ENCODE data around the gene OLFML2B. TPM values are rescaled to one million over a fixed set of nuclear protein-coding genes. Genes with fewer than 3 reads are reported as not detected.

OLFML2B gene
- polyA plus RNA-seq, 1 of the 3 experiments (the other 2 are of a cell fraction) = 7.3 TPM

DNA sequence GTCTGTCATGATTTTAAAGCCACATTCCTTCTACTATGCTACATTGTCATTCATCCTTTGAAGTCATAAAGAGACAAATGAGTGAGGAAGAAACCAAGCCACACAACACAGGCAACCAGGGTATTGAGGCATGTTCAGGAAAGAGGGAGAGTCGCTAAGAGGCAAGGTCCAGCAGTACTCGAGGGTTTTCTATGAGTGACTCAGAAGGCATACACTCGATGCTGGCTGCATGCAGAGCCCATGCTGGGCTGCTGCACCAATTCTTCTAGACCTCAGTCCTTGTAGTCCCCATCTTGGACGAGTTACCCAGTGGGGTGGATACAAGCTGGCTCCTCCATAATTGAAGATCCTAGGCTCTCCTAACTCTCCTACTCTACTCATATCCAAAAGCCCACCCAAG is 57.6 kb downstream of the OLFML2B start:
- POLR2A ChIA-PET = no interaction called here

DNA sequence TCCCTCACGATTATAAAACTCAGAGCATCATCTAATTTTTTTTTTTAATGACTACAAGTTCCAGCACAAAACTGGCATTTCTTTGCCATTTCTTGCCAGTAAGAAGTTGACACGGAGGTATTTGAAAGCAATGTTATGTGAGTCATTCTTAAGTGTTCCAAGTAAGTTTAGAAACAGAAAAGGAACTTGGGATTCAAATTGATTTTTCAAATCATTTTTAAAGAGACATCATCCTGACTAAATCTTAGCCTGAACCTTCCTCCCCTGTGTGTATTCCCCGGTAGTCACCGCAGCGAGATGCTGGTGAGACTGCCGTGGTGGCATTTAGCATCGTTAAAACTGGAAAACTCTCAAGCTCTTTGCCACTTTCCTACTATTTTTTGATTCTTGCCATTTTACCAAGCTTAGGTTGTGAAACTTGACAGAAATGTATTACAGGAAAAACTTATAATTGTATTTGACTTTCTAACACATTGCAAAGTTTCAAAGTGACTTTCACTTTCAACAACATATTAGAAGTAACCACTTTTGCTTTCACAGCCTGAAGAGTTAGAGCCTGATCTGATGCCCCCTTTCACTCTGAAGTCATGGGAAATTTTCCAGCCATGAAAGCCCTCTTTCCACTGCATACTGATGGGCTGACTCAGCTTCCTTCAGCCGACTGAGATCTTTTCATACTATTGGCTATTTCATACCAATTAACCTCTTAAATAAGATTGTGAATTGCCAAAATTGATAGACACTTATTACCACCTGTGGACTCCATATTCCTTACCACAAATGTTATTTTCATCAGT is 61.4 kb downstream of the OLFML2B start:
- Histone ChIP-seq H3K9me3 (no peaks in the 10 kb centered on the region), H4K20me1 (ENCODE audit: insufficient read depth) (no peaks in the 10 kb centered on the region), H3K79me2 (ENCODE audit: insufficient read depth) (no peaks in the 10 kb centered on the region), H3K9ac (peak overlapping the region; percentile 90), H3K27me3 (ENCODE audit: insufficient read depth) (no peaks in the 10 kb centered on the region), H3K4me3 (ENCODE audit: low read depth in 2 of 2, low read length in 1 of 2) (peak overlapping the region; percentile 49 to 59), H3K27ac (ENCODE audit: low read depth in 2 of 2, low read length in 1 of 2) (peak overlapping the region; percentile 93 to 100), H3K9me2 (no peaks in the 10 kb centered on the region), H3F3A (replicated peaks; ENCODE audit: insufficient read depth) (peaks cover 32% of the 10 kb centered on the region), H3K36me3 (replicated peaks in 1 of 2; ENCODE audit: control insufficient read depth in 1 of 2, insufficient read depth in 2 of 2, low read length in 1 of 2) (peaks cover 0 to 8% of the 10 kb centered on the region in 2 experiments), H2AFZ (ENCODE audit: low read depth) (0 out of 2 replicates have a peak overlapping the region, but pooled peaks have one; percentile 51), H3K4me2 (peak overlapping the region; percentile 78), H3K4me1 (ENCODE audit: control insufficient read depth in 1 of 2, insufficient read depth in 2 of 2, low read depth in 1 of 2, low read length in 1 of 2) (peaks cover 0 to 36% of the 10 kb centered on the region in 2 experiments; a peak in 3 of 4 replicates)
- no peak for DNase-seq
- ChIA-PET CTCF (interaction anchor here (0.6 to 1.2 kb wide), 3 partner anchors 166 to 1001 kb away, joined by 3 to 4 read pairs (median 3); no protein-coding TSS in a partner anchor), POLR2A (interaction anchor here (0.6 kb wide), 1 partner anchor 9 kb away, joined by 3 read pairs; no protein-coding TSS in a partner anchor)
- WGBS (ENCODE audit: low lambda C conversion rate) = 21% methylated on average over 8 of the region's 8 CpGs
- TF ChIP-seq GABPA (IDR thresholded peaks at IDR 0.05; ENCODE audit: low read depth) = no peak; the same call in 1 of the 2 replicates
- TF ChIP-seq NFIC (IDR thresholded peaks at IDR 0.05; ENCODE audit: borderline replicate concordance) = peak; percentile 78; the same call in 1 of the 2 replicates
- TF ChIP-seq, protein P1, sequence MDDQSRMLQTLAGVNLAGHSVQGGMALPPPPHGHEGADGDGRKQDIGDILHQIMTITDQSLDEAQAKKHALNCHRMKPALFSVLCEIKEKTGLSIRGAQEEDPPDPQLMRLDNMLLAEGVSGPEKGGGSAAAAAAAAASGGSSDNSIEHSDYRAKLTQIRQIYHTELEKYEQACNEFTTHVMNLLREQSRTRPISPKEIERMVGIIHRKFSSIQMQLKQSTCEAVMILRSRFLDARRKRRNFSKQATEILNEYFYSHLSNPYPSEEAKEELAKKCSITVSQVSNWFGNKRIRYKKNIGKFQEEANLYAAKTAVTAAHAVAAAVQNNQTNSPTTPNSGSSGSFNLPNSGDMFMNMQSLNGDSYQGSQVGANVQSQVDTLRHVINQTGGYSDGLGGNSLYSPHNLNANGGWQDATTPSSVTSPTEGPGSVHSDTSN (IDR thresholded peaks at IDR 0.05) = peak; percentile 56
- TF ChIP-seq MEF2A (IDR thresholded peaks at IDR 0.05; ENCODE audit: borderline replicate concordance, low read depth) = peak; percentile 21; the same call in 1 of the 2 replicates
- TF ChIP-seq FOXM1 (IDR thresholded peaks at IDR 0.05; ENCODE audit: low read depth) = 0 out of 2 replicates have a peak, but pooled peaks have one; percentile 38
- TF ChIP-seq, protein P2, sequence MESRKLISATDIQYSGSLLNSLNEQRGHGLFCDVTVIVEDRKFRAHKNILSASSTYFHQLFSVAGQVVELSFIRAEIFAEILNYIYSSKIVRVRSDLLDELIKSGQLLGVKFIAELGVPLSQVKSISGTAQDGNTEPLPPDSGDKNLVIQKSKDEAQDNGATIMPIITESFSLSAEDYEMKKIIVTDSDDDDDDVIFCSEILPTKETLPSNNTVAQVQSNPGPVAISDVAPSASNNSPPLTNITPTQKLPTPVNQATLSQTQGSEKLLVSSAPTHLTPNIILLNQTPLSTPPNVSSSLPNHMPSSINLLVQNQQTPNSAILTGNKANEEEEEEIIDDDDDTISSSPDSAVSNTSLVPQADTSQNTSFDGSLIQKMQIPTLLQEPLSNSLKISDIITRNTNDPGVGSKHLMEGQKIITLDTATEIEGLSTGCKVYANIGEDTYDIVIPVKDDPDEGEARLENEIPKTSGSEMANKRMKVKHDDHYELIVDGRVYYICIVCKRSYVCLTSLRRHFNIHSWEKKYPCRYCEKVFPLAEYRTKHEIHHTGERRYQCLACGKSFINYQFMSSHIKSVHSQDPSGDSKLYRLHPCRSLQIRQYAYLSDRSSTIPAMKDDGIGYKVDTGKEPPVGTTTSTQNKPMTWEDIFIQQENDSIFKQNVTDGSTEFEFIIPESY (IDR thresholded peaks at IDR 0.05; ENCODE audit: borderline replicate concordance, low read depth) = no peak
- TF ChIP-seq SIN3A (IDR thresholded peaks at IDR 0.05; ENCODE audit: borderline replicate concordance, low read depth, low read length) = no peak
- 0 out of 2 replicates have a peak, but pooled peaks have one; percentile 33 for TF ChIP-seq YY1 (IDR thresholded peaks at IDR 0.05; ENCODE audit: low read depth)
- TF ChIP-seq RXRA (IDR thresholded peaks at IDR 0.05; ENCODE audit: borderline replicate concordance, low read depth) = peak; percentile 21; the same call in 1 of the 2 replicates
- peak; percentile 14; the same call in 1 of the 2 replicates for TF ChIP-seq TEAD4 (IDR thresholded peaks at IDR 0.05; ENCODE audit: borderline replicate concordance, insufficient read depth)
- peak; percentile 77 for TF ChIP-seq TCF12 (IDR thresholded peaks at IDR 0.05)
- peak; percentile 86 for TF ChIP-seq JUND (IDR thresholded peaks at IDR 0.05)
- TF ChIP-seq, protein P3, sequence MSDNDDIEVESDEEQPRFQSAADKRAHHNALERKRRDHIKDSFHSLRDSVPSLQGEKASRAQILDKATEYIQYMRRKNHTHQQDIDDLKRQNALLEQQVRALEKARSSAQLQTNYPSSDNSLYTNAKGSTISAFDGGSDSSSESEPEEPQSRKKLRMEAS (IDR thresholded peaks at IDR 0.05; ENCODE audit: low read depth) = peak; percentile 36; the same call in 1 of the 2 replicates
- TF ChIP-seq NRF1 (IDR thresholded peaks at IDR 0.05; ENCODE audit: low read depth, low read length) = no peak
- TF ChIP-seq CHD2 (IDR thresholded peaks at IDR 0.05; ENCODE audit: low read length, partially characterized antibody) = no peak
- TF ChIP-seq RCOR1 (IDR thresholded peaks at IDR 0.05; ENCODE audit: low read length) = no peak

More for the DNA sequence above, 57.6 kb downstream of the OLFML2B start:
- Histone ChIP-seq H3K4me2 (no peak overlapping the region), H3F3A (replicated peaks; ENCODE audit: insufficient read depth) (peaks cover 29% of the 10 kb centered on the region), H4K20me1 (ENCODE audit: insufficient read depth) (no peaks in the 10 kb centered on the region), H3K27ac (ENCODE audit: low read depth in 2 of 2, low read length in 1 of 2) (no peak overlapping the region), H3K9me2 (no peaks in the 10 kb centered on the region), H3K27me3 (ENCODE audit: insufficient read depth) (no peaks in the 10 kb centered on the region), H3K36me3 (replicated peaks in 1 of 2; ENCODE audit: control insufficient read depth in 1 of 2, insufficient read depth in 2 of 2, low read length in 1 of 2) (no peaks in the 10 kb centered on the region), H3K9me3 (no peaks in the 10 kb centered on the region), H3K79me2 (ENCODE audit: insufficient read depth) (no peaks in the 10 kb centered on the region), H3K9ac (no peak overlapping the region), H2AFZ (ENCODE audit: low read depth) (no peak overlapping the region), H3K4me1 (ENCODE audit: control insufficient read depth in 1 of 2, insufficient read depth in 2 of 2, low read depth in 1 of 2, low read length in 1 of 2) (peaks cover 0 to 20% of the 10 kb centered on the region in 2 experiments; a peak in 3 of 4 replicates), H3K4me3 (ENCODE audit: low read depth in 2 of 2, low read length in 1 of 2) (no peak overlapping the region)
- CTCF ChIA-PET = no interaction called here
- WGBS (ENCODE audit: low lambda C conversion rate) = 77% methylated on average over 4 of the region's 4 CpGs
- DNase-seq = no peak
- no peak for TF ChIP-seq MEF2A (IDR thresholded peaks at IDR 0.05; ENCODE audit: borderline replicate concordance, low read depth)
- TF ChIP-seq, protein P4, sequence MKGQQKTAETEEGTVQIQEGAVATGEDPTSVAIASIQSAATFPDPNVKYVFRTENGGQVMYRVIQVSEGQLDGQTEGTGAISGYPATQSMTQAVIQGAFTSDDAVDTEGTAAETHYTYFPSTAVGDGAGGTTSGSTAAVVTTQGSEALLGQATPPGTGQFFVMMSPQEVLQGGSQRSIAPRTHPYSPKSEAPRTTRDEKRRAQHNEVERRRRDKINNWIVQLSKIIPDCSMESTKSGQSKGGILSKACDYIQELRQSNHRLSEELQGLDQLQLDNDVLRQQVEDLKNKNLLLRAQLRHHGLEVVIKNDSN (IDR thresholded peaks at IDR 0.05; ENCODE audit: borderline replicate concordance, low read depth) = no peak
- no peak for TF ChIP-seq GATA2 (CRISPR knock-in tag; IDR thresholded peaks at IDR 0.05)
- TF ChIP-seq FOSL2 (IDR thresholded peaks at IDR 0.05; ENCODE audit: borderline replicate concordance, low read depth) = no peak
- no peak for TF ChIP-seq RFX5 (IDR thresholded peaks at IDR 0.05; ENCODE audit: low read length)
- TF ChIP-seq RAD21 (IDR thresholded peaks at IDR 0.05; ENCODE audit: low read length) = no peak
- TF ChIP-seq JUND (IDR thresholded peaks at IDR 0.05) = no peak
- no peak for TF ChIP-seq FOXJ3 (CRISPR knock-in tag; IDR thresholded peaks at IDR 0.05)
- no peak for TF ChIP-seq POLR2AphosphoS5 (IDR thresholded peaks at IDR 0.05; ENCODE audit: low read depth, low read length)
- TF ChIP-seq EP300 (IDR thresholded peaks at IDR 0.05; ENCODE audit: borderline replicate concordance in 1 of 2, low read depth in 1 of 2, low read length in 1 of 2) = no peak
- TF ChIP-seq GABPA (IDR thresholded peaks at IDR 0.05; ENCODE audit: low read depth) = no peak
- TF ChIP-seq, protein P1 (IDR thresholded peaks at IDR 0.05) = no peak

Measured in SK-N-SH (cell line).